MCF 10A (cell line): Measurements from ENCODE around the gene TRAPPC4. TPM values are rescaled to one million over a fixed set of nuclear protein-coding genes. Genes with fewer than 3 reads are reported as not detected.

ENCODE experiments used
- BruUV-seq: library from RNA; stranded (reverse); fragments of 400-500 nt; replicated peaks from 2 replicates; lab custom pipeline; 2021; lab: Mats Ljungman, UMichigan
- CTCF ChIA-PET: fragments of 300-600 bp; sonication (Branson Sonifier 250); formaldehyde crosslinking; extraction: SDS; loops from one replicate; lab custom pipeline; 2021; ENCODE audit warnings: antibody characterized with exemption, inconsistent platforms; lab: Yijun Ruan, JAX
- POLR2A ChIA-PET: fragments of 300-600, 350-650 bp; sonication (Branson Sonifier 250); formaldehyde crosslinking; extraction: SDS; loops from one replicate; lab custom pipeline; 2020; ENCODE audit warnings: antibody characterized with exemption, inconsistent platforms; lab: Yijun Ruan, JAX
- DNase-seq: peaks from one replicate; pipeline ENCODE4 v3.0.0-alpha.2; 2018; ENCODE audit not compliant: unreplicated experiment
- H3K27ac Mint-ChIP-seq: one replicate; pipeline ENCODE4 v1.8.0; 2022; ENCODE audit warnings: mild to moderate bottlenecking, low read depth, mixed read lengths; ENCODE audit not compliant: unreplicated experiment
- H3K27me3 Mint-ChIP-seq: one replicate; pipeline ENCODE4 v1.8.0; 2022; ENCODE audit warnings: mixed read lengths; ENCODE audit not compliant: insufficient read depth, unreplicated experiment
- H3K36me3 Mint-ChIP-seq: one replicate; pipeline ENCODE4 v1.8.0; 2022; ENCODE audit warnings: mild to moderate bottlenecking, moderate library complexity, mixed read lengths; ENCODE audit not compliant: insufficient read depth, unreplicated experiment
- H3K4me1 Mint-ChIP-seq: one replicate; pipeline ENCODE4 v1.8.0; 2022; ENCODE audit warnings: mixed read lengths; ENCODE audit not compliant: insufficient read depth, unreplicated experiment
- H3K4me3 Mint-ChIP-seq: one replicate; pipeline ENCODE4 v1.8.0; 2022; ENCODE audit warnings: mild to moderate bottlenecking, moderate library complexity, mixed read lengths; ENCODE audit not compliant: unreplicated experiment
- H3K9me3 Mint-ChIP-seq: one replicate; pipeline ENCODE4 v1.8.0; 2022; ENCODE audit warnings: mixed read lengths; ENCODE audit not compliant: unreplicated experiment
- CTCF ChIP-seq: fragments of 200-600 bp; IDR thresholded peaks from one replicate; pipeline ENCODE4 v1.8.0; 2022; ENCODE audit warnings: antibody characterized with exemption, mild to moderate bottlenecking; ENCODE audit not compliant: unreplicated experiment
- intact Hi-C: fragments of 100-400 bp; cut with micrococcal nuclease; formaldehyde crosslinking; loops from 2 replicates; pipeline ENCODE4 v1.14.1; 2022
- total RNA-seq: library from RNA; stranded (reverse); gene quantifications from 2 replicates; pipeline ENCODE4 v1.2.3, GENCODE V29; 2022

The TRAPPC4 gene
- total RNA-seq, 1 experiment from 2014 or later: 78.6 TPM

- H3K4me3 Mint-ChIP-seq: no peak overlapping the region
- H3K27me3 Mint-ChIP-seq: no peaks in the 10 kb centered on the region
- no TSS peak for BruUV-seq
- H3K9me3 Mint-ChIP-seq: no peaks in the 10 kb centered on the region
- intact Hi-C loops: no loop called here
- no peak for TF ChIP-seq CTCF
- H3K36me3 Mint-ChIP-seq: peaks cover 42% of the 10 kb centered on the region
- POLR2A ChIA-PET: no interaction called here
- H3K27ac Mint-ChIP-seq: no peak overlapping the region
- CTCF ChIA-PET: interaction anchor here (1.2 kb wide), 1 partner anchor 11 kb away, joined by 3 read pairs; no protein-coding TSS in a partner anchor
- DNase-seq: no peak
- H3K4me1 Mint-ChIP-seq: peaks cover 15% of the 10 kb centered on the region
These were observed 7.0 kb downstream of the TRAPPC4 start for GRCh38 chr11:119025541-119025940.

- POLR2A ChIA-PET: interaction anchor here (4.6 kb wide), 1 partner anchor 8 kb away, joined by 65 read pairs; the partner anchor contains the start of genes RPS25 and TRAPPC4
- Mint-ChIP-seq H3K27ac (no peak overlapping the region), H3K9me3 (no peaks in the 10 kb centered on the region), H3K4me1 (peaks cover 15% of the 10 kb centered on the region), H3K36me3 (peaks cover 38% of the 10 kb centered on the region), H3K4me3 (no peak overlapping the region), H3K27me3 (no peaks in the 10 kb centered on the region)
- DNase-seq: no peak
- TF ChIP-seq CTCF: no peak
- intact Hi-C loops: no loop called here
- CTCF ChIA-PET: interaction anchor here (1.2 kb wide), 1 partner anchor 12 kb away, joined by 3 read pairs; no protein-coding TSS in a partner anchor
- BruUV-seq: no TSS peak
These were observed 7.6 kb downstream of the TRAPPC4 start for GRCh38 chr11:119025978-119026766.

GRCh38 chr11:119026970-119027369 lies 8.4 kb downstream of the TRAPPC4 start:
- Mint-ChIP-seq H3K27ac (no peak overlapping the region), H3K4me1 (peaks cover 15% of the 10 kb centered on the region)

More at GRCh38 chr11:119026970-119027369, 8.4 kb downstream of the TRAPPC4 start:
- Mint-ChIP-seq H3K27me3 (no peaks in the 10 kb centered on the region), H3K4me3 (no peak overlapping the region), H3K36me3 (peaks cover 30% of the 10 kb centered on the region), H3K9me3 (no peaks in the 10 kb centered on the region)
- ChIA-PET POLR2A (interaction anchor here (4.6 kb wide), 1 partner anchor 9 kb away, joined by 65 read pairs; the partner anchor contains the start of genes RPS25 and TRAPPC4), CTCF (interaction anchor here (0.7 kb wide), 1 partner anchor 313 kb away, joined by 3 read pairs; no protein-coding TSS in a partner anchor)
- intact Hi-C loops: no loop called here
- no peak for TF ChIP-seq CTCF
- DNase-seq: no peak
- no TSS peak for BruUV-seq
